RWPE1 (cell line): ENCODE data around the gene ST8SIA4.

ENCODE experiments used
- CTCF ChIA-PET: fragments of 350-600 bp; sonication (Branson Sonifier 250); formaldehyde crosslinking; extraction: SDS; loops from one replicate; lab custom pipeline; 2021; lab: Yijun Ruan, JAX
- POLR2A ChIA-PET: fragments of 400-600 bp; formaldehyde crosslinking; extraction: SDS; loops from one replicate; lab custom pipeline; 2020; ENCODE audit warnings: antibody characterized with exemption; ENCODE audit not compliant: low non-redundant PET; lab: Yijun Ruan, JAX
- DNase-seq: peaks from one replicate; pipeline ENCODE4 v3.0.0; 2012; ENCODE audit warnings: low spot score
- H3K27ac ChIP-seq: fragments of 450-650 bp; 2 replicates; pipeline ENCODE4 v1.5.1; 2017
- CTCF ChIP-seq: fragments of 450-650 bp; conservative IDR thresholded peaks from 2 replicates; pipeline ENCODE4 v1.5.1; 2017; ENCODE audit warnings: low read depth, mild to moderate bottlenecking

Gene ST8SIA4

DNA sequence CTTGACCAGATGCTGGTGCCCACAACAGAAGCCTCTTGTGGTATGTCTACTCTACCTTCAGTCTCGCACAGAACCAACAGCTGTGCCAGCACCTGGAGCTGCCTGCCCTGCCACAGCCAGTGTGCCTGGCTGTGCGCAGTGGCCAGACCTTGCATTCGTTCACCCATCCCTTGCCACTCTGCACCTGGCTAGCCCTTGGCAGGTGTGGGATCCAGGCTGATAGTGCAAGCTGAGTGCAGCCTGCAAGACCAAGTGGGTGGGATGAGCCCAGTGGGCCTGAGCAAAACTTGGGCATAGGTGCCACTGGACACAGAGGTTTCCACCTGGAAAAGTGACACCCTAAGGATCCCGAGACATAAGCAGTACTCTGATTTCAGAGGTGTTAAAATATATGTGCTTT lies 108.2 kb downstream of the ST8SIA4 start:
- no peak overlapping the region for H3K27ac ChIP-seq
- TF ChIP-seq CTCF = no peak
- ChIA-PET CTCF (no interaction called here), POLR2A (no interaction called here)
- DNase-seq = no peak

GRCh38 chr5:100794218-100794617 lies 108.9 kb downstream of the ST8SIA4 start:
- CTCF ChIA-PET = no interaction called here
- no peak for DNase-seq
- POLR2A ChIA-PET = no interaction called here
- no peak overlapping the region for H3K27ac ChIP-seq
- TF ChIP-seq CTCF = no peak

DNA sequence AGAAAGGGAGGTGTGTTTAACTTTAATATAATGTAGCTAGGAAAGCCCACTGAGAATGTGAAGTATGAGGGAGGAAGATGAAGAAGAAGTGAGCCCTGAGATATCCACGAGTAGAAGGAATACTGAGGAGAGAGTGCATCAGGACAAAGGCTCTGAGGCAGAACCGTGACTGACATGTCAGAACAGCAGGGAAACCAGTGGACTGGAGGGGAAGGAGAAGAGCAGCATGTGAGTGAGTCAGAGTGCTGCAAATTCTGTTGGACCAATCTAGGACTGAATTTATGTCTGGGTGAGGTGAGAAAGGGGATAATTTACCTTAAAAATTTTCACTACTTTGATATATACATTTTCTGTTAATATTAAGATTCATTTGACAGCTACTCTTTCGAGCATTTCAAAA lies 110.3 kb downstream of the ST8SIA4 start:
- TF ChIP-seq CTCF = no peak
- DNase-seq = no peak
- CTCF ChIA-PET = no interaction called here
- POLR2A ChIA-PET = no interaction called here
- no peak overlapping the region for H3K27ac ChIP-seq

- no peak for DNase-seq
- no peak overlapping the region for H3K27ac ChIP-seq
- CTCF ChIA-PET = interaction anchor here (0.6 to 0.9 kb wide), 2 partner anchors 11 to 51 kb away, joined by 4 to 5 read pairs; no protein-coding TSS in a partner anchor
- no peak for TF ChIP-seq CTCF
- POLR2A ChIA-PET = no interaction called here
Observed at GRCh38 chr5:100791391-100791790, 111.7 kb downstream of the ST8SIA4 start.

GRCh38 chr5:100790951-100791350 lies 112.1 kb downstream of the ST8SIA4 start:
- H3K27ac ChIP-seq = no peak overlapping the region
- TF ChIP-seq CTCF = no peak
- ChIA-PET CTCF (interaction anchor here (0.5 to 0.6 kb wide), 2 partner anchors 21 to 51 kb away, joined by 5 read pairs; no protein-coding TSS in a partner anchor), POLR2A (no interaction called here)
- no peak for DNase-seq

DNA sequence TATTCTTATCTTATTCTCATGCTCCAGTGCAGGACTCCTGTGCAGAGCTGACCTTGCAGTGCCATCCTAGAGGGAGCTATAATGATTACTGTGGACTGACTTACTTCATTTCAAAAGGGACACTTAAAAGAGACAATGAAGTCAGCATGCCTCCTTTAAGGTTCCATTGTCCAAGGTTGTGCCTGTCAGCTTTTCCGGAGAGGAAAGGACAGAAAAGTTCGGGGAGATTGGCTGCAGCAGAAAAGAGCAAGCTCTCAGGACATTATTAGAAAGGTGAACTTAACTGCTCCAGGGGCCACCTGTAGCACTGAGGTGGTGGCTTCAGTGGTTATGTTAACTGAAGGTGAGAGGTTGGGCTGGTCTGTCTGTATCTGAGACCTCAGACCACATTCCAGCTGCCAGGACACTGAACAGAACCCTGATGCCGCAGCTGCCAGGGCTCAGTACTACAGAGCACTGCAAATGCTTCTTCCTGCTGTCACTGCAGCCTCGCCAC lies 112.9 kb downstream of the ST8SIA4 start:
- no peak for DNase-seq
- no peak for TF ChIP-seq CTCF
- CTCF ChIA-PET = interaction anchor here (0.5 kb wide), 2 partner anchors 22 to 421 kb away, joined by 3 to 5 read pairs; no protein-coding TSS in a partner anchor
- H3K27ac ChIP-seq = no peak overlapping the region
- POLR2A ChIA-PET = no interaction called here
